Mucosa of rectum (tissue), 2 donors: ENCODE measurements around the gene DNAJC13.

Experiments used
- H3K27ac ChIP-seq, 2 donors: one replicate each; pipeline ENCODE4 v1.7.0; 2013; ENCODE audit warnings: inconsistent platforms in 2 of 2, low read depth in 2 of 2, low read length in 2 of 2
- H3K27me3 ChIP-seq, 2 donors: one replicate each; pipeline ENCODE4 v1.7.0; 2013; ENCODE audit warnings: low read length in 2 of 2; ENCODE audit not compliant: control insufficient read depth in 2 of 2, insufficient read depth in 2 of 2
- H3K36me3 ChIP-seq, 2 donors: one replicate each; pipeline ENCODE4 v1.7.0; 2013; ENCODE audit warnings: low read length in 2 of 2; ENCODE audit not compliant: control insufficient read depth in 2 of 2, insufficient read depth in 2 of 2
- H3K4me1 ChIP-seq, 2 donors: one replicate each; pipeline ENCODE4 v1.7.0; 2013; ENCODE audit warnings: low read length in 2 of 2, mild to moderate bottlenecking in 1 of 2; ENCODE audit not compliant: control insufficient read depth in 2 of 2, insufficient read depth in 2 of 2
- H3K4me3 ChIP-seq, 2 donors: one replicate each; pipeline ENCODE4 v1.7.0; 2013; ENCODE audit warnings: low read length in 2 of 2
- H3K9ac ChIP-seq, 2 donors: one replicate each; pipeline ENCODE4 v1.7.0; 2013; ENCODE audit warnings: low read length in 2 of 2, low read depth in 1 of 2, mild to moderate bottlenecking in 1 of 2
- H3K9me3 ChIP-seq, 2 donors: one replicate each; pipeline ENCODE4 v1.7.0; 2013; ENCODE audit warnings: low read length in 2 of 2; ENCODE audit not compliant: control insufficient read depth in 2 of 2
- donor health status: healthy.
- donor health status: Normal muscosa, but diverticular disease.

The DNAJC13 gene

DNA sequence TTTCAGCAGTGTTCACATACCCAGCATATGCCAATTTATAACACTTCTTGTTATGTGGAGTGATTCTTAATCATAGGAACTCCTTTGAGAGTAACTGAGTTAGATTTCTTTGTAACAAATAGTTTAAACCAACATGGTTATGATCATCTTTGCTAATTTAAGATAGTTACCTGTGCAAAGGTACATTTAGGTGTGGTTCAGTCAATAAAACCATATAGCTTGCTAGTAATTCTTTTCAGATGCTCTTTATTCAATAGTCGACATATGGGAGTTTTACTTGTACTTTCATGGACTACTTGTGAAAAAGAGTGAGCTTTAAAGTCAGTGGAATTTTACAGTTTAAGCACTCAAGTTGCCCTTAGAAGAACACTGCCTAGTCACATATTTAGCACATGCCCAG, 5.2 kb downstream of the DNAJC13 start:
- Histone ChIP-seq H3K4me3 (peak overlapping the region in 1 of 2 donors; percentile 35), H3K4me1 (peaks cover 9 to 23% of the 10 kb centered on the region in 2 donors), H3K27ac (peak overlapping the region in 1 of 2 donors; percentile 46), H3K9ac (no peak overlapping the region), H3K36me3 (no peaks in the 10 kb centered on the region), H3K9me3 (no peaks in the 10 kb centered on the region), H3K27me3 (no peaks in the 10 kb centered on the region)

DNA sequence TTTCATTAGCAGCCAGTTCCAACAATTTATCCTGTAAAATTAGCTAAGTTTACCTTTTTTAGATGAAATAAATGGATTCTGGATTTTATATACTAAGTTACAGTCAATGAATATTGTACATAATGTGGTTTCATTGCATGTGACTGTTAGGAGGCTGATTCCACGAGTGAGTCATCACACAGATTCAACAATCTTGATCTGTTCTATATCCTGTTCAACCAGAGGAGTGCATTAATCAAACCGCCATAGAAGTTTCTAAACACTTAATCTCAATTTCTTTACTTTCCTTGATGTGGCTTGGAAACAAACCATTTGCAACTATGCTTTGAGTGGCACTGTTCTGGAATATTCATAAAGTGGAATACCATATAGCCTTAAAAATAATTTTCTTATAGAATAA, 15.3 kb downstream of the DNAJC13 start:
- Histone ChIP-seq H3K4me1 (peaks cover 0 to 3% of the 10 kb centered on the region in 2 donors), H3K9me3 (no peaks in the 10 kb centered on the region), H3K27me3 (no peaks in the 10 kb centered on the region), H3K4me3 (no peak overlapping the region), H3K27ac (no peak overlapping the region), H3K36me3 (no peaks in the 10 kb centered on the region), H3K9ac (no peak overlapping the region)

GRCh38 chr3:132433121-132433520, 15.8 kb downstream of the DNAJC13 start:
- Histone ChIP-seq H3K36me3 (peaks cover 0 to 3% of the 10 kb centered on the region in 2 donors), H3K9ac (no peak overlapping the region), H3K4me1 (peaks cover 0 to 3% of the 10 kb centered on the region in 2 donors), H3K27me3 (no peaks in the 10 kb centered on the region), H3K4me3 (no peak overlapping the region), H3K27ac (no peak overlapping the region), H3K9me3 (no peaks in the 10 kb centered on the region)

DNA sequence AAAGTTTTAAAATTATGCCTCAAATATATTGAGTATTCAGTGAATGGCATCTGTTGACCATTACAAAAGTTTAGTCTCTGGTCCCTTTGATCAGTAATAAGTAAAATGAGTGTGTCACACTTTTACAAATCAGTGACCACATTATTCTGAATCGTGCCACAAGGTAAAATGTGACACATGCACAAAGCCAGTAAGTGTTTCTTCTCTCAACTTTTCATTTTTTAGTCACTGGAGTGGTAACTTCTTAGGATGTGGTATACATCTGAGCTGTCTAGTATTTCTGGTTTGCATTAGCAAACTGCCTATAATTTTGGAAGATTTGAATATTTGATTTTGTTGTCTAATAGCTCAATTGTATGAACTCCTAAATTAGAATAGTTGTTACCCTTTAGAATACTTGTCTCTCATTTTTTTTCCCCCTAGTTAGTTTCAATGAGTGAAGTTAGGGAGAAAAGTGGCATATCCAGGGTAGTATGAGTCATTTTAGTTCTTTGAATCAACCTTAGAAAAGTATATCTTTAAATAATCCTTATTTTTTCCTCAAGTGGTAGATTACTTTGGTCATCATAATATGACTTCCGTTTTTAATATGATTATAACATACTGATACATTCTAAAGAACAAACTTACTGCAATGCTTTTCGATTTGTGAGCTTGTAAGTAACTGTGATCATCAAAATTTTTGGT, 18.1 kb downstream of the DNAJC13 start:
- no peak overlapping the region for H3K4me3 ChIP-seq
- H3K36me3 ChIP-seq = peaks cover 0 to 5% of the 10 kb centered on the region in 2 donors
- no peaks in the 10 kb centered on the region for H3K9me3 ChIP-seq
- no peak overlapping the region for H3K9ac ChIP-seq
- peaks cover 0 to 3% of the 10 kb centered on the region in 2 donors for H3K4me1 ChIP-seq
- H3K27ac ChIP-seq = peak overlapping the region in 1 of 2 donors; percentile 47
- H3K27me3 ChIP-seq = no peaks in the 10 kb centered on the region

- H3K9ac ChIP-seq = no peak overlapping the region
- H3K9me3 ChIP-seq = no peaks in the 10 kb centered on the region
- H3K27ac ChIP-seq = peak overlapping the region in 1 of 2 donors; percentile 47
- no peaks in the 10 kb centered on the region for H3K27me3 ChIP-seq
- peaks cover 0 to 5% of the 10 kb centered on the region in 2 donors for H3K36me3 ChIP-seq
- H3K4me3 ChIP-seq = no peak overlapping the region
- H3K4me1 ChIP-seq = peaks cover 0 to 3% of the 10 kb centered on the region in 2 donors
Observed at GRCh38 chr3:132435911-132436425, 18.7 kb downstream of the DNAJC13 start.

DNA sequence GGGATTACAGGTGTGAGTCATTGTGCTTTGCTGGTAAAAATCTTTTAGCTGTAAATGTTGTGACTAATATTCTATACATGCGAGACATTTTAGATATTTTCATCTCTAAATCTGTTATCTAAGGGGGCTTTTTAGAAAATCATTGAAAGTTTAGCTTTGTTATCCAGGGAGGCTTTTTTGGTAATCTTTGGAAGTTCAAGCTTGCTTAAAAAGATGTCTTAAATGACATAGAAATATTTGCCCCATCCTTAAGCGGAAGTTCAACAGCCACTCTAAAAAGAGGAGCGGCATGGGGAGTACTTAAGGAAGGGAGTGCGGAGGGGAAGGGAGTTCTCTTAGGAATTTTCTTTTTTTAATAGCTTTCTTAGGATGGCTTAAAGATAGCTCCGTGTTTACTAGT, 26.1 kb downstream of the DNAJC13 start:
- no peak overlapping the region for H3K4me3 ChIP-seq
- H3K27me3 ChIP-seq = no peaks in the 10 kb centered on the region
- no peak overlapping the region for H3K9ac ChIP-seq
- H3K36me3 ChIP-seq = peaks cover 2 to 5% of the 10 kb centered on the region in 2 donors
- H3K9me3 ChIP-seq = no peaks in the 10 kb centered on the region
- no peaks in the 10 kb centered on the region for H3K4me1 ChIP-seq
- H3K27ac ChIP-seq = no peak overlapping the region

- H3K36me3 ChIP-seq = peaks cover 6 to 8% of the 10 kb centered on the region in 2 donors
- no peaks in the 10 kb centered on the region for H3K4me1 ChIP-seq
- no peak overlapping the region for H3K9ac ChIP-seq
- H3K27ac ChIP-seq = no peak overlapping the region
- H3K4me3 ChIP-seq = no peak overlapping the region
- no peaks in the 10 kb centered on the region for H3K9me3 ChIP-seq
- H3K27me3 ChIP-seq = no peaks in the 10 kb centered on the region
Observed at GRCh38 chr3:132444383-132444782, 27.1 kb downstream of the DNAJC13 start.

DNA sequence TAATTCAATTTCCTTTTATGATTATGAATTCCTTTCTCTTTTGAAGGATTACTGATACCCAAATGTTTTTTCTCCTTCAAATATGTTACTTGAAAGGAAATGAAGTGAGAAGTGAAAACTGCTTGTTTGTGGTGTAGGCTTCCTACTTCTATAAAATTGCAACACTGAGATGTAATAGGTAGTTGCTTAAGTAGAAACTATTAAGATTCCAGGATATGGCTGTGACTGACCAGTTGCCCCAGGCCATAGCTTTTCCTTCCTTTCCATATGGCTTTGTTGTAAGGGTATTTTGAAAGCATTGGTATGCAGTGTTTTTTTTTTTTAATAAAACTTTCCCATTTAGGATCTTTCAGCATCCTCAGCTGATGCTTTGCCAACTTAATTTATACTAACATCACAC, 28.5 kb downstream of the DNAJC13 start:
- H3K27ac ChIP-seq = no peak overlapping the region
- H3K27me3 ChIP-seq = no peaks in the 10 kb centered on the region
- no peaks in the 10 kb centered on the region for H3K4me1 ChIP-seq
- H3K9ac ChIP-seq = no peak overlapping the region
- no peaks in the 10 kb centered on the region for H3K9me3 ChIP-seq
- peaks cover 6 to 10% of the 10 kb centered on the region in 2 donors for H3K36me3 ChIP-seq
- no peak overlapping the region for H3K4me3 ChIP-seq

DNA sequence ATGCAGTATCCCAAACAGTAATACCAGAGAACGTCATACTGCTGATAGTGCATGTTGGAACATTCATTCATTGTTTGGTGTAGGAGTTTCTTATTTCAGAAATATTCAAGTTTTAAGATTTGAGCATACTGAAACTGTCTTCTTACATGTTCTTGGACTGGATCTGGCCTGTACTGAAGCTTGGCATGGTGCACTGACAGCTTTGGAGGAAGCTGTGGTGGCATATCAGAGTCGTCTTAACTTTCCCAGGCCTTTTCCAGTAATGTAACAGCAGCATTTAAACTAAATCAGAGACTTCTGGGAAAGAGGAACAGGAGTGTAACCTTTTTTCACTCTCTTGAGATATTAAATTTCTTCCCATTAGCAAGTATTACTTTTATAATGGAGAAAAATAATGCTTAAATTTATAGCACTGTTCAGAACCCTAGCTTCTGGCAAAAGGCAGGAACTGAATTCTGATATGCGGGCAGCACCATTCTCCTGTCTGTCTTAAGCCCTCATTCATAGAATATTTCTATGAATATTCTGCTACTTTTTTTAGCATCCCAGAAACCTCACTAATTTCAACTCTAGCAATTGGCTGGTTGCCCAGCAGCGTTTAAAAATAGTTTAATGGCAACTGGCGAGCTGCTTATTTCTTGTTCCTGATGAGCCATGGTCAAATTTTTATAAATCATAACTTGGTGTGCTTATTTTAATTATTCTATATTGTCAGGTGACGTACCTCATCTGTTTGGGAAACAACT, 31.1 kb downstream of the DNAJC13 start:
- Histone ChIP-seq H3K4me1 (no peaks in the 10 kb centered on the region), H3K9ac (no peak overlapping the region), H3K36me3 (peaks cover 20 to 26% of the 10 kb centered on the region in 2 donors), H3K27me3 (no peaks in the 10 kb centered on the region), H3K4me3 (no peak overlapping the region), H3K27ac (no peak overlapping the region), H3K9me3 (no peaks in the 10 kb centered on the region)

GRCh38 chr3:132456136-132456535, 38.8 kb downstream of the DNAJC13 start:
- peaks cover 63 to 65% of the 10 kb centered on the region in 2 donors for H3K36me3 ChIP-seq
- no peak overlapping the region for H3K4me3 ChIP-seq
- H3K9me3 ChIP-seq = no peaks in the 10 kb centered on the region
- H3K4me1 ChIP-seq = no peaks in the 10 kb centered on the region
- H3K27ac ChIP-seq = no peak overlapping the region
- no peaks in the 10 kb centered on the region for H3K27me3 ChIP-seq
- no peak overlapping the region for H3K9ac ChIP-seq
